H1 (cell line): ENCODE results near the gene TDRD3. TPM values are rescaled to one million over a fixed set of nuclear protein-coding genes. Genes with fewer than 3 reads are reported as not detected.

Experiments used
- ATF3 ChIP-seq: IDR thresholded peaks from 2 replicates; pipeline ENCODE4 v1.6.1; 2011; ENCODE audit warnings: low read depth, mild to moderate bottlenecking, low read length; ENCODE audit not compliant: insufficient read depth
- CHD7 ChIP-seq: fragments of 300-600 bp; sonication (generic); IDR thresholded peaks from 2 replicates; pipeline ENCODE4 v1.7.1; 2012; ENCODE audit warnings: low read length, moderate library complexity, mild to moderate bottlenecking, inconsistent platforms; ENCODE audit not compliant: insufficient replicate concordance
- CTCF ChIP-seq, 3 experiments: IDR thresholded peaks; 1 replicate in 2 of 3; 2 replicates in 1 of 3; pipeline versions ENCODE4 v1.5.1 to v1.6.1; 2011; ENCODE audit warnings: low read length in 3 of 3, mild to moderate bottlenecking in 3 of 3, inconsistent platforms in 2 of 3, low read depth in 1 of 3, moderate library complexity in 1 of 3; ENCODE audit not compliant: insufficient read depth in 1 of 3; ENCODE audit errors: control extremely low read depth in 1 of 3
- EZH2 ChIP-seq: fragments of 200-600 bp; sonication (generic); IDR thresholded peaks from 2 replicates; pipeline ENCODE4 v1.7.1; 2012; ENCODE audit warnings: low read depth, mild to moderate bottlenecking, moderate library complexity, low read length, inconsistent platforms; ENCODE audit not compliant: severe bottlenecking
- NANOG ChIP-seq: IDR thresholded peaks from 2 replicates; pipeline ENCODE4 v1.6.1; 2011; ENCODE audit warnings: low read length, low read depth, mild to moderate bottlenecking, inconsistent platforms; ENCODE audit not compliant: insufficient read depth, poor library complexity, severe bottlenecking
- POU5F1 ChIP-seq: IDR thresholded peaks from 2 replicates; pipeline ENCODE4 v1.6.1; 2011; ENCODE audit warnings: low read depth, mild to moderate bottlenecking, low read length, moderate library complexity
- polyA plus RNA-seq, 7 experiments: library from polyadenylated mRNA; depleted of rRNA in 3 of 7; stranded (reverse) in 5 of 7; unstranded in 2 of 7; fragments of >200 nt in 5 of 7; fragments of 200-250 nt in 2 of 7; gene quantifications; 1 replicate in 5 of 7; 2 replicates in 1 of 7; 4 replicates in 1 of 7; pipeline versions ENCODE4 v1.2.1 to v1.2.3, GENCODE V29; 2011 to 2013; ENCODE audit warnings: missing spikeins in 2 of 7, mixed read lengths in 2 of 7
- total RNA-seq: library from RNA; stranded (reverse); fragmentation: NEBNext Ultra II Directional; extraction: Animal tissue kit (Norgen Biotek cat#: 25700); gene quantifications from 2 replicates; pipeline ENCODE4 v1.2.1, GENCODE V29; 2021

TDRD3 gene
- total and polyA plus RNA-seq, 2 of the 8 experiments (the other 6 are each of a cell fraction or from before 2014, with no cell fraction given), result 2.5 to 14.7 TPM

GRCh38 chr13:60583196-60583888 lies 186.3 kb downstream of the TDRD3 start (continued):
- TF ChIP-seq CHD7 (peak; percentile 10), NANOG (peak; percentile 44), ATF3 (no peak), CTCF (IDR thresholded peaks at IDR 0.05; ENCODE audit: control extremely low read depth in 1 of 3, insufficient read depth in 1 of 3, low read depth in 1 of 3, low read length in 3 of 3) (peak in 1 of 3 experiments; percentile 55; a peak in 2 of 4 replicates), EZH2 (no peak), POU5F1 (peak; percentile 88)
